Lower leg skin (tissue), 4 donors: ENCODE measurements around the gene DOLK. TPM values are rescaled to one million over a fixed set of nuclear protein-coding genes. Genes with fewer than 3 reads are reported as not detected.
"Not testable (repeated sequence)": the region's sequence is repeated elsewhere in the genome, so short reads cannot be mapped to it uniquely, and the experiment has no call there.

Source experiments
- DNase-seq, 2 donors: peaks; one replicate each; pipeline ENCODE4 v3.0.0-alpha.2; 2019; ENCODE audit warnings: low spot score in 2 of 2
- H3K4me3 ChIP-seq: fragments of 200-600 bp; sonication (generic); 2 replicates; pipeline ENCODE4 v1.5.1; 2017; ENCODE audit warnings: mild to moderate bottlenecking, low read depth; ENCODE audit not compliant: poor library complexity, severe bottlenecking
- CTCF ChIP-seq, 3 donors: fragments of 450-650 bp; IDR thresholded peaks; one replicate each; pipeline ENCODE4 v1.5.1; 2016; ENCODE audit warnings: antibody characterized with exemption in 3 of 3, mild to moderate bottlenecking in 3 of 3, moderate library complexity in 2 of 3
- POLR2A ChIP-seq, 2 donors: fragments of 450-650 bp; IDR thresholded peaks; one replicate each; pipeline ENCODE4 v1.6.1; 2016 to 2017; ENCODE audit warnings: antibody characterized with exemption in 2 of 2, mild to moderate bottlenecking in 1 of 2, moderate library complexity in 1 of 2
- WGBS, 2 donors: methylation state at CpG; one replicate each; pipeline ENCODE4 v1.1.5; 2018; 5-methylcytosine and 5-hydroxymethylcytosine counted together
- intact Hi-C: fragments of 100-400 bp; cut with DNase I; formaldehyde crosslinking; loops from one replicate; pipeline ENCODE4 v1.15.0; 2023; ENCODE audit warnings: low total_unique reads
- total RNA-seq, 4 donors: library from RNA; depleted of rRNA; stranded (reverse); fragments of >200 nt; gene quantifications; one replicate each; pipeline ENCODE4 v1.1.0, GENCODE V29; 2016

Gene DOLK
- total RNA-seq, 4 donors from 2014 or later = 9.8 to 16.4 (median 11.9) TPM

- peak overlapping the region; percentile 87 for H3K4me3 ChIP-seq
- 23 to 31% methylated on average over 19 to 23 of the region's 30 CpGs for WGBS, 2 donors
- intact Hi-C loops = no loop called here
- TF ChIP-seq POLR2A (IDR thresholded peaks at IDR 0.05) (no peak), CTCF (IDR thresholded peaks at IDR 0.05) (no peak)
- DNase-seq = no peak
Measured at GRCh38 chr9:128946571-128947276, 679 bp downstream of the DOLK start.

GRCh38 chr9:128945798-128946501 lies 1.5 kb downstream of the DOLK start:
- TF ChIP-seq POLR2A (IDR thresholded peaks at IDR 0.05) (no peak), CTCF (IDR thresholded peaks at IDR 0.05) (no peak)
- no peak overlapping the region for H3K4me3 ChIP-seq
- intact Hi-C loops = no loop called here
- peak in 1 of 2 donors; percentile 79 for DNase-seq
- 96 to 98% methylated on average over 19 of the region's 19 CpGs for WGBS, 2 donors

- H3K4me3 ChIP-seq, intact Hi-C loops: not testable (repeated sequence)
- DNase-seq = peak in 1 of 2 donors; percentile 62
- 87 to 92% methylated on average over 7 of the region's 7 CpGs for WGBS, 2 donors
Measured at GRCh38 chr9:128944966-128945365, 2.4 kb downstream of the DOLK start.

- TF ChIP-seq CTCF (IDR thresholded peaks at IDR 0.05) (no peak), POLR2A (IDR thresholded peaks at IDR 0.05) (no peak)
- WGBS, 2 donors = 88 to 94% methylated on average over 7 of the region's 7 CpGs
- H3K4me3 ChIP-seq = no peak overlapping the region
- DNase-seq = peak in 1 of 2 donors; percentile 70
- intact Hi-C loops = no loop called here
Measured at GRCh38 chr9:128943832-128944620, 3.4 kb downstream of the DOLK start.

GRCh38 chr9:128940946-128941755 lies 6.3 kb downstream of the DOLK start:
- intact Hi-C loops = no loop called here
- no peak overlapping the region for H3K4me3 ChIP-seq
- no peak for TF ChIP-seq POLR2A (IDR thresholded peaks at IDR 0.05)
- TF ChIP-seq CTCF (IDR thresholded peaks at IDR 0.05) = no peak
- peak in 1 of 2 donors; percentile 79 for DNase-seq
- WGBS, 2 donors = 87 to 89% methylated on average over 12 of the region's 12 CpGs
